Measurements from ENCODE around the gene APPL2. TPM values are rescaled to one million over a fixed set of nuclear protein-coding genes. Genes with fewer than 3 reads are reported as not detected.

Gene APPL2
- total RNA-seq, 6 donors from 2014 or later: 23.8 to 72.3 (median 28.6) TPM

- no peaks in the 10 kb centered on the region for H3K9me3 ChIP-seq
- H3K27ac ChIP-seq: peak overlapping the region in 2 of 4 donors; percentile 31 to 43
- 42 to 44% methylated on average over 8 of the region's 8 CpGs for WGBS, 2 donors
- DNase-seq: peak in 1 of 2 donors; percentile 64
- H3K4me3 ChIP-seq: no peak overlapping the region
- peaks cover 0 to 61% (median 7%) of the 10 kb centered on the region in 4 donors for H3K36me3 ChIP-seq
- no peaks in the 10 kb centered on the region for H3K27me3 ChIP-seq
- H3K4me1 ChIP-seq: peaks cover 21 to 81% (median 48%) of the 10 kb centered on the region in 4 donors
- peak in 1 of 2 donors; percentile 93 for ATAC-seq (ENCODE audit: low FRiP score in 2 of 2)
- no peak for TF ChIP-seq EP300 (IDR thresholded peaks at IDR 0.05)
- peak in 1 of 4 donors; percentile 51 for TF ChIP-seq POLR2A (IDR thresholded peaks at IDR 0.05)
- TF ChIP-seq POLR2AphosphoS5 (IDR thresholded peaks at IDR 0.05): peak in 1 of 2 donors; percentile 67
Observed at GRCh38 chr12:105226219-105226618, 9.8 kb downstream of the APPL2 start.

DNA sequence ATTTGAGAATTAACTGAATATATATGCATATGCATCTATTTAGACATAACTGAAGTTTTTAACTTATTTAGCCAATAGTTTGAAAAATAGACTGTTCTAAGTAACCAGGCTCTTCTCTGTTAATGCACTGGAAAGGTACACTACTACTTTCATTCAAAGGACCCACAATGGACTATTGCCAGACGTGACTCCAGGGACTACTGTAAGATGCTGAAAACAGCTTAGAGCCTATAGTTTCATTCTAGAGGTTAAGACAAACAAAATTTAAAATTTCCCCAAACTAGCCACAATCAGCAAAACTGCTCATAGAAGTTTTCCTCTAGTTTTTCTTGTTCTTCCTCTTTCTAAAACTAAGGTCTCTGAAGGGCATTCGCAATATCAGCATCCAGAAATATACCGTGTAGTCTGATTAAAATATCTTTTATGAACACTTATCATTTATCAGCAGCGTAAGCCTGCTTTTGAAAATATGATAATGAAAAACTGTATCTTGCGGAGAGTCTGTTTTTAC lies 10.4 kb downstream of the APPL2 start:
- no peak for TF ChIP-seq CTCF (IDR thresholded peaks at IDR 0.05)
- no peak for TF ChIP-seq POLR2AphosphoS5 (IDR thresholded peaks at IDR 0.05)
- TF ChIP-seq POLR2A (IDR thresholded peaks at IDR 0.05): no peak
- DNase-seq (no peak), ATAC-seq (ENCODE audit: low FRiP score in 2 of 2) (no peak)
- Histone ChIP-seq H3K9me3 (no peaks in the 10 kb centered on the region), H3K36me3 (peaks cover 0 to 58% (median 7%) of the 10 kb centered on the region in 4 donors), H3K4me1 (peaks cover 21 to 81% (median 49%) of the 10 kb centered on the region in 4 donors), H3K27ac (no peak overlapping the region), H3K4me3 (no peak overlapping the region), H3K27me3 (no peaks in the 10 kb centered on the region)
- 71 to 76% methylated on average over 5 of the region's 5 CpGs for WGBS, 2 donors

- H3K9me3 ChIP-seq: no peaks in the 10 kb centered on the region
- TF ChIP-seq EP300 (IDR thresholded peaks at IDR 0.05): no peak
- no peak for TF ChIP-seq POLR2AphosphoS5 (IDR thresholded peaks at IDR 0.05)
- no peak for TF ChIP-seq CTCF (IDR thresholded peaks at IDR 0.05)
- TF ChIP-seq POLR2A (IDR thresholded peaks at IDR 0.05): no peak
- ATAC-seq (ENCODE audit: low FRiP score in 2 of 2) (no peak), DNase-seq (no peak)
- peaks cover 21 to 78% (median 50%) of the 10 kb centered on the region in 4 donors for H3K4me1 ChIP-seq
- H3K27me3 ChIP-seq: no peaks in the 10 kb centered on the region
- no peak overlapping the region for H3K4me3 ChIP-seq
- 90 to 94% methylated on average over 4 of the region's 4 CpGs for WGBS, 2 donors
- no peak overlapping the region for H3K27ac ChIP-seq
- peaks cover 0 to 58% (median 7%) of the 10 kb centered on the region in 4 donors for H3K36me3 ChIP-seq
Observed at GRCh38 chr12:105224399-105224798, 11.6 kb downstream of the APPL2 start.

DNA sequence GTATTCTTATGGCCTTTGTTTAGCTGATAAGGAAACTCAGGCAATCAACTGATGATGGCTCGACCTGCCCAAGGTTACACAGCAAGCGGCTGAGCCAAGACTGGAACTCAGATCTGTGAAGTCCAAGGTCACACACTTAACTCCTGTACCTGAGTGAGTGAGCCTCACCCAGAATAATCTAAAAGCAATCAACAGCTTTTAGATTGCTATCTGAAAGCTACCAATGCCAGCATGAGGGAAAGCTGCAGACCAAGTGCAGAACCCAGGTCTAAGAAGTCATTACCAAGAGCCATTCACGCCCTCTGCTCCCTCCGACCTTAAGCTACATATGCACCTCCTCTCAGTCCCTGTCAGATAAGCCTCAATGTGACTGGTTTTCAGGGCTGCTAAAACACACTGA lies 12.1 kb downstream of the APPL2 start:
- ATAC-seq (ENCODE audit: low FRiP score in 2 of 2): no peak
- no peak for DNase-seq
- 94 to 96% methylated on average over 4 of the region's 4 CpGs for WGBS, 2 donors
- peaks cover 21 to 77% (median 48%) of the 10 kb centered on the region in 4 donors for H3K4me1 ChIP-seq
- no peak for TF ChIP-seq POLR2A (IDR thresholded peaks at IDR 0.05)
- no peak for TF ChIP-seq CTCF (IDR thresholded peaks at IDR 0.05)
- no peak for TF ChIP-seq EP300 (IDR thresholded peaks at IDR 0.05)
- TF ChIP-seq POLR2AphosphoS5 (IDR thresholded peaks at IDR 0.05): no peak
- peak overlapping the region in 1 of 4 donors; percentile 60 for H3K27ac ChIP-seq
- peaks cover 0 to 55% (median 5%) of the 10 kb centered on the region in 4 donors for H3K36me3 ChIP-seq
- H3K4me3 ChIP-seq: no peak overlapping the region
- no peaks in the 10 kb centered on the region for H3K27me3 ChIP-seq
- H3K9me3 ChIP-seq: no peaks in the 10 kb centered on the region

GRCh38 chr12:105223352-105223845 lies 12.6 kb downstream of the APPL2 start:
- no peak overlapping the region for H3K4me3 ChIP-seq
- 90 to 94% methylated on average over 4 of the region's 4 CpGs for WGBS, 2 donors
- H3K27me3 ChIP-seq: no peaks in the 10 kb centered on the region
- ATAC-seq (ENCODE audit: low FRiP score in 2 of 2) (no peak), DNase-seq (peak in 1 of 2 donors; percentile 24)
- no peak for TF ChIP-seq POLR2AphosphoS5 (IDR thresholded peaks at IDR 0.05)
- TF ChIP-seq POLR2A (IDR thresholded peaks at IDR 0.05): no peak
- no peak for TF ChIP-seq CTCF (IDR thresholded peaks at IDR 0.05)
- TF ChIP-seq EP300 (IDR thresholded peaks at IDR 0.05): no peak
- H3K9me3 ChIP-seq: no peaks in the 10 kb centered on the region
- H3K36me3 ChIP-seq: peaks cover 0 to 52% (median 3%) of the 10 kb centered on the region in 4 donors
- peak overlapping the region in 2 of 4 donors; percentile 32 to 60 for H3K27ac ChIP-seq
- H3K4me1 ChIP-seq: peaks cover 21 to 76% (median 47%) of the 10 kb centered on the region in 4 donors
